Coronary artery (tissue), 2 donors: ENCODE measurements around the gene LDHB.
"Not testable (repeated sequence)": the region's sequence is repeated elsewhere in the genome, so short reads cannot be mapped to it uniquely, and the experiment has no call there.

Source experiments
- DNase-seq: peaks from one replicate; pipeline ENCODE4 v3.0.0-alpha.2; 2017; ENCODE audit warnings: low spot score
- H3K27ac ChIP-seq, 2 donors: fragments of 200-600 bp; sonication (generic); one replicate each; pipeline ENCODE4 v1.5.1; 2016 to 2019
- H3K4me3 ChIP-seq: fragments of 200-600 bp; sonication (generic); 2 replicates; pipeline ENCODE4 v1.5.1; 2016; ENCODE audit warnings: mild to moderate bottlenecking, moderate library complexity
- CTCF ChIP-seq: fragments of 200-600 bp; sonication (generic); IDR thresholded peaks from one replicate; pipeline ENCODE4 v1.5.1; 2019; ENCODE audit warnings: antibody characterized with exemption

LDHB gene

GRCh38 chr12:21650997-21651396 lies 6.6 kb downstream of the LDHB start:
- DNase-seq: no peak
- Histone ChIP-seq H3K27ac (no peak overlapping the region), H3K4me3 (no peak overlapping the region)
- no peak for TF ChIP-seq CTCF

- Histone ChIP-seq H3K27ac (no peak overlapping the region), H3K4me3 (no peak overlapping the region)
- no peak for DNase-seq
- no peak for TF ChIP-seq CTCF
Observed at GRCh38 chr12:21649034-21649433, 8.6 kb downstream of the LDHB start.

- Histone ChIP-seq H3K27ac (no peak overlapping the region), H3K4me3 (no peak overlapping the region)
- DNase-seq: no peak
- no peak for TF ChIP-seq CTCF
Observed at GRCh38 chr12:21648378-21648777, 9.3 kb downstream of the LDHB start.

GRCh38 chr12:21647179-21647578 lies 10.5 kb downstream of the LDHB start:
- no peak overlapping the region for H3K27ac ChIP-seq
- no peak overlapping the region for H3K4me3 ChIP-seq
- DNase-seq: no peak
- TF ChIP-seq CTCF: no peak

GRCh38 chr12:21645041-21645500 lies 12.6 kb downstream of the LDHB start:
- not testable (repeated sequence) for H3K27ac ChIP-seq, DNase-seq, H3K4me3 ChIP-seq

- DNase-seq: no peak
- Histone ChIP-seq H3K27ac (no peak overlapping the region), H3K4me3 (no peak overlapping the region)
- no peak for TF ChIP-seq CTCF
Observed at GRCh38 chr12:21644516-21644915, 13.1 kb downstream of the LDHB start.

GRCh38 chr12:21643758-21644157 lies 13.9 kb downstream of the LDHB start:
- TF ChIP-seq CTCF: no peak
- Histone ChIP-seq H3K4me3 (no peak overlapping the region), H3K27ac (no peak overlapping the region)
- DNase-seq: no peak
